HCT116 (cell line): ENCODE measurements around the gene ZNF322.

Experiments
- ATF3 ChIP-seq: IDR thresholded peaks from 2 replicates; pipeline ENCODE4 v1.6.1; 2012
- CBX3 ChIP-seq: IDR thresholded peaks from 2 replicates; pipeline ENCODE4 v1.6.1; 2012; ENCODE audit warnings: low read depth
- CEBPB ChIP-seq: IDR thresholded peaks from 2 replicates; pipeline ENCODE4 v1.6.1; 2012; ENCODE audit warnings: low read depth
- CTCF ChIP-seq, 3 experiments: fragments of 200-600 bp in 1 of 3; sonication (generic) in 1 of 3; IDR thresholded peaks in 2 of 3; conservative IDR thresholded peaks in 1 of 3; 2 replicates each; pipeline ENCODE4 v1.5.1; 2012 to 2017; ENCODE audit warnings: low read depth in 2 of 3, low read length in 2 of 3, antibody characterized with exemption in 1 of 3, borderline replicate concordance in 1 of 3, control low read depth in 1 of 3, mild to moderate bottlenecking in 1 of 3, mixed read lengths in 1 of 3, mixed run types in 1 of 3, moderate library complexity in 1 of 3; ENCODE audit not compliant: insufficient read depth in 1 of 3
- EZH2 ChIP-seq: fragments of 200-600 bp; sonication (generic); IDR thresholded peaks from 2 replicates; pipeline ENCODE4 v1.6.1; 2017; ENCODE audit warnings: antibody characterized with exemption, mixed run types
- MAX ChIP-seq: IDR thresholded peaks from 2 replicates; pipeline ENCODE4 v1.6.1; 2012
- POLR2A ChIP-seq: IDR thresholded peaks from 2 replicates; pipeline ENCODE4 v1.7.0; 2011; ENCODE audit warnings: borderline replicate concordance; ENCODE audit not compliant: insufficient read depth, insufficient read length; ENCODE audit errors: extremely low read depth
- POLR2AphosphoS5 ChIP-seq: IDR thresholded peaks from 2 replicates; pipeline ENCODE4 v1.6.1; 2011; ENCODE audit warnings: mild to moderate bottlenecking, low read depth, low read length, moderate library complexity
- REST ChIP-seq: IDR thresholded peaks from 2 replicates; pipeline ENCODE4 v1.6.1; 2012; ENCODE audit warnings: low read depth
- SIN3A ChIP-seq: IDR thresholded peaks from 2 replicates; pipeline ENCODE4 v1.6.1; 2012; ENCODE audit warnings: low read depth
- ZBTB33 ChIP-seq: IDR thresholded peaks from 2 replicates; pipeline ENCODE4 v1.6.1; 2011; ENCODE audit warnings: mild to moderate bottlenecking, low read length, moderate library complexity; ENCODE audit not compliant: insufficient replicate concordance; ENCODE audit errors: extremely low read depth
- ZNF274 ChIP-seq: fragments of 200-500 bp; sonication (Bioruptor generic); IDR thresholded peaks from 2 replicates; pipeline ENCODE4 v1.6.1; 2014; ENCODE audit warnings: mild to moderate bottlenecking, low read depth, low read length, inconsistent platforms

GRCh38 chr6:26599591-26599990 lies 60.0 kb downstream of the ZNF322 start:
- no peak for TF ChIP-seq CTCF (IDR thresholded peaks at IDR 0.05 in 2 of 3, conservative IDR thresholded peaks at IDR 0.05 in 1 of 3; ENCODE audit: borderline replicate concordance in 1 of 3, insufficient read depth in 1 of 3, low read depth in 2 of 3, low read length in 2 of 3)
- TF ChIP-seq ZBTB33, result no peak
- peak; percentile 32; the same call in 1 of the 2 replicates for TF ChIP-seq POLR2AphosphoS5
- TF ChIP-seq REST, result no peak
- no peak for TF ChIP-seq CBX3
- no peak for TF ChIP-seq EZH2
- no peak for TF ChIP-seq CEBPB
- TF ChIP-seq POLR2A, result no peak
- TF ChIP-seq MAX, result no peak
- TF ChIP-seq SIN3A, result no peak
- no peak for TF ChIP-seq ZNF274
- TF ChIP-seq ATF3, result no peak
